GM12875 (cell line): ENCODE data around the gene ANGPTL2.

Experiments used
- H3K4me3 ChIP-seq: one replicate; pipeline ENCODE4 v1.5.1; 2011; ENCODE audit warnings: low read depth, low read length, control low read depth
- TF ChIP-seq, protein P1 (sequence below): IDR thresholded peaks from 2 replicates; pipeline ENCODE4 v1.5.1; 2011; ENCODE audit warnings: low read depth, mild to moderate bottlenecking, control low read depth, inconsistent platforms, low read length, moderate library complexity, borderline replicate concordance; ENCODE audit not compliant: insufficient read depth

Gene ANGPTL2

DNA sequence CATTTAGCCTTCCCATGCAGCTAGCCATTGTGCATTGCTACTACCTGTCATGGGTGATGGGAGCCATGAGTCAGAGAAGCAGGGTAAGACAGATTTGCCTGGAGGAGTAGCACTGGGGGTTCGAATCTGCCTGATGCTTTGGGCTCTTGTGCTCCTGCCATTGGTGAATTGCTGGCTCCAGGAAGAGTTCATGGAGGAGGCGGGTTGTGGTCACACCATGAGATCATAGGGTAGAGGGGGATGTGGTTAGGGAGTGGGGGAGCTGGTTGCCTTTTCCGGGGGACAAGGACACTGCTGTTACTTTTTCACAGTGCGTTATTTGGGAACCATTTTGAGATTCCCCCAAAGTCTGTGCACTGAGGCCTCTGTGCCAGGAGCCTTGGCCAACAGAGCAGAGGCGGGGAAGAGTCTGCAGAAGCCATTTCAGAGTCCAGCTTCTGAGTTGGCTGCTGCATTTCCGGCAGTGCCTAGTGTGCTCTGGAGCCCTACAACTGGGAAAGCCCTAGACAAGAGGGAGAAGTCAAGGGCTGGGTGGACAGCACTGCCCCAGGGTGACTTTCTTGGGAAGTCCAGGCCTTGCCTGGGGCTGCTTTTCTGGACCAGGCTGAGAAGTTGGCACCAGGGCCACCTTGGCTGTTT is 6.2 kb downstream of the ANGPTL2 start:
- no peak overlapping the region for H3K4me3 ChIP-seq
- TF ChIP-seq, protein P1, sequence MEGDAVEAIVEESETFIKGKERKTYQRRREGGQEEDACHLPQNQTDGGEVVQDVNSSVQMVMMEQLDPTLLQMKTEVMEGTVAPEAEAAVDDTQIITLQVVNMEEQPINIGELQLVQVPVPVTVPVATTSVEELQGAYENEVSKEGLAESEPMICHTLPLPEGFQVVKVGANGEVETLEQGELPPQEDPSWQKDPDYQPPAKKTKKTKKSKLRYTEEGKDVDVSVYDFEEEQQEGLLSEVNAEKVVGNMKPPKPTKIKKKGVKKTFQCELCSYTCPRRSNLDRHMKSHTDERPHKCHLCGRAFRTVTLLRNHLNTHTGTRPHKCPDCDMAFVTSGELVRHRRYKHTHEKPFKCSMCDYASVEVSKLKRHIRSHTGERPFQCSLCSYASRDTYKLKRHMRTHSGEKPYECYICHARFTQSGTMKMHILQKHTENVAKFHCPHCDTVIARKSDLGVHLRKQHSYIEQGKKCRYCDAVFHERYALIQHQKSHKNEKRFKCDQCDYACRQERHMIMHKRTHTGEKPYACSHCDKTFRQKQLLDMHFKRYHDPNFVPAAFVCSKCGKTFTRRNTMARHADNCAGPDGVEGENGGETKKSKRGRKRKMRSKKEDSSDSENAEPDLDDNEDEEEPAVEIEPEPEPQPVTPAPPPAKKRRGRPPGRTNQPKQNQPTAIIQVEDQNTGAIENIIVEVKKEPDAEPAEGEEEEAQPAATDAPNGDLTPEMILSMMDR: no peak

DNA sequence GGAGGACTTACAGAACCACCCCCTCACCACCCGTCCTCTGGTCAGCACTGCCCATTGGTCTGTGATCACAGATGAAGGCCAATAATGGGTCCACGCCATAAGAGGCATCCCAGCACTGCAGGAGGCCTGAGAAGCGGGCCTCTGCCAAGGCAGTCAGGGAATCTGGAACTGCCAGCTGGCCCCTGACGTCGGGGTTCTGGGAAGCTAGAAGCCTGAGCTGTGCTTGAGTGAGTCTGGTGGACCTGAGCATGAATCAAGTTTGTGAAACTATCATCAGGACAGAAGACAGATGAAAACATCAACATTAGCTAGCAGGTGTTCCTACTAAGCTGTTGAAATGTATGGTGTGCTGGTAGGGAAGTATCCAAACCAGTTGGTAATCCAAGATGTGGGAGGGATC is 7.8 kb downstream of the ANGPTL2 start:
- TF ChIP-seq, protein P1: no peak
- no peak overlapping the region for H3K4me3 ChIP-seq

DNA sequence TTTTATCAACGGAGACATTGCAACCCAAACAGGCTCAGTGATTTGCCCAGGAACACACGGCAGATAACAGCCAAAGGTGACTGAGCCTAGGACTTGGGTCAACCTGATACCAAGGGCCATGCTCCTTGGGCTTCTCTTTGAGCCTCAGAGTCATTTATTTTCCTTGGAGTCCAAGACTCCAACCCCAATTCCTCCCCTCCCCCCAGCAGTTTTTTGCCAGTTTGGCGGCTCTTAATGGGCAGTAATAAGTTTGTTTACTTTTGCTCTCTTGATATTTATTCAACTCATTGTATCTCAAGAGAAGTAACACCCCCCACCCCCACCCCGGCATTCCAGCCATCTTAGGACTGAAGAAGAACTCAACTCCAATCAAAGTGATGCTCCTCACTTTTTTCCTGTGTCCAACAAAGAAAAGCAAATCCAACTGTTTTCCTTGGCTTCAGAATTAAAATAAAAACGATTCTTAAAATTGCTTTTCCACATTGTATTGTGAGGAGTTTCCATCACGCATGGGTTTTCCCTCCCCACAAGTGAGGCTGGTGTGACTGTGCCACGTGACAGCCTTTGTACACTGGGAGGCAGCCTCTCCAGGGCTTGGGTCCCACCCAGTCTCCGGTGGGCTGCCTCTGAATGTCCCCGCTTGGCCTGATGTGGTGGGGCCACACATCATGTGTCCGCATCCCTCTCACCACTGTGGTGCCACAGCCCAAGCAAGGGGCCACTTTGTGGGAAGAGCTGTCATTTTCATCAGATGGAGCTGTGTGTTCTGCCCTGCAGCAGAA is 9.1 kb downstream of the ANGPTL2 start:
- TF ChIP-seq, protein P1: no peak
- no peak overlapping the region for H3K4me3 ChIP-seq

DNA sequence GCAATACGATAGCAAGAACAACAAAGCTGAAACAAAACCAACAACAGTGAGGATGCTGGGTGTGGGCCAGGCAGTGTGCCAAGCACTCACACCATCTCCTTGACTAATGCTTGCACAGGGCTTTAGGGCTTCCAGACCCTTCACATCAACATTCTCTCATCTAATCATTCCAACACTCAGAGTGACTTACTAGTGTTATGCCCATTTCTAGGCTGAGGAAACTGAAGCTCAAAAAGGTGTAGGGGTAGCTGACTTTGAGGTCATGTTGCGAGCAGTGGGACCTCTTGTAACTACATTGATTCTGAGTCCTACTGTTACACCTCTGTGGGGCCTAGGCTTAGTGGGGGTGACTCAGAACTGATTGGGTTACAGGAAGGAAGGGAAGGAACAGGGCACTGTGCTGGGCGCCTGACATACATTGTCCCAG is 9.7 kb downstream of the ANGPTL2 start:
- no peak overlapping the region for H3K4me3 ChIP-seq
- TF ChIP-seq, protein P1: no peak

DNA sequence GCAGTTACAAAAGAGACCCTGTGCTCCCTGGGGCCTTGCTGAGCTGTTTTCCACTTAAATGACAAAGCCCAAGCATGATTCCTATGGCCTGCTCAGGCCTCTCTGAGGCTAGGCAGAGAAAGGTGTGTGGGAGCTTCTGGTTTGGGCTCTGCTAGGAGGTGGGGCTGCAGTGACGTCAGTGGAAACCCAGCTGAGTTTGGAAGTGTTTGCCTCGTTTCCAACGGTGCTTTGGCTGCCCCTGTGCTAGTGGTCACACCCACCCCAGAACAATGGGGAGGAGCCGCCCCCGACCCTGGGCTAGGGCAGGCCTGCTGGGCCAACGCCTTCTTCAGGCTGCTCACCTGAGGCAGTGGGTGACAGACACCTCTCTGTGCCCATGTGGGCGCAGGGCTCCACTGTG is 10.4 kb downstream of the ANGPTL2 start:
- no peak overlapping the region for H3K4me3 ChIP-seq
- TF ChIP-seq, protein P1: no peak

DNA sequence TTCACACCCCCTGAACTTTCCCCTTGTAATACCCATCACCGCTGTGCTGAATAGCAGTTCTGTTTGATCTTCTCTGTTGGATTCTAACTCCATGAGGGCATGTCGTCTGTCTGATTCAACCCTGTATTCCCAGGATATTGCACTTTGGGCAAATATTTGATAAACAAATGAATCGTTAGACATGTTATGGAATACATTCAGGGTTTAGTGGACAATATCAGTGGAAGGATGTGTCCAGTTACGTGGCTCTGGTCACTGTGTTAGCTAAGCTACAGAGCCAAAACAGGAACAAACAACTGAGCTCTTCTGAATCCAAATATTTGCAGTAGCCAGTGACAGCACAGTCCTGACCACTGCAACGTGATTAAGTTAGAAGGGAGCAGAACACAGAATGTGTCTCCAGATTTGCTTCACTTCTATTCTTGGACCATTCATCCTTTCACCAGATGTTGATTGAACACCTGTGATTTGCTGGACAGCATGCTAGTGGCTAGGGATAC is 13.2 kb downstream of the ANGPTL2 start:
- H3K4me3 ChIP-seq: no peak overlapping the region
- TF ChIP-seq, protein P1: no peak
